Keratinocyte (primary cell): ENCODE results near the gene CLN6. TPM values are rescaled to one million over a fixed set of nuclear protein-coding genes. Genes with fewer than 3 reads are reported as not detected.

ENCODE experiments used
- DNase-seq: peaks from one replicate; pipeline ENCODE4 v3.0.0-alpha.2; 2011; ENCODE audit warnings: low read depth, missing footprints, low spot score
- FAIRE-seq: peaks from 2 replicates; lab custom pipeline; 2011; peaks lifted over from hg19 to GRCh38; lab: Jason Lieb, UNC
- H2AFZ ChIP-seq: 2 replicates; pipeline ENCODE4 v1.6.0; 2012; ENCODE audit warnings: low read length, control low read depth, inconsistent platforms; ENCODE audit not compliant: control insufficient read depth
- H3K27ac ChIP-seq: 2 replicates; pipeline ENCODE4 v1.5.1; 2011; ENCODE audit warnings: low read length; ENCODE audit not compliant: control insufficient read depth, insufficient read depth
- H3K27me3 ChIP-seq: 3 replicates; pipeline ENCODE4 v1.6.0; 2011; ENCODE audit warnings: low read length; ENCODE audit not compliant: control insufficient read depth, insufficient read depth; ENCODE audit errors: extremely low read depth
- H3K36me3 ChIP-seq, 2 experiments: 2 replicates in 1 of 2; 3 replicates in 1 of 2; pipeline ENCODE4 v1.5.1; 2011; ENCODE audit warnings: low read length in 2 of 2, mild to moderate bottlenecking in 1 of 2; ENCODE audit not compliant: control insufficient read depth in 2 of 2, insufficient read depth in 2 of 2; ENCODE audit errors: extremely low read depth in 1 of 2
- H3K4me1 ChIP-seq: 3 replicates; pipeline ENCODE4 v1.5.1; 2011; ENCODE audit warnings: low read length; ENCODE audit not compliant: control insufficient read depth, insufficient read depth; ENCODE audit errors: extremely low read depth
- H3K4me2 ChIP-seq: 3 replicates; pipeline ENCODE4 v1.6.0; 2011; ENCODE audit warnings: low read depth, low read length; ENCODE audit not compliant: control insufficient read depth, insufficient read depth; ENCODE audit errors: extremely low read depth
- H3K4me3 ChIP-seq, 3 experiments: fragments of 200-600 bp in 1 of 3; sonication (generic) in 1 of 3; 2 replicates in 2 of 3; 3 replicates in 1 of 3; pipeline ENCODE4 v1.5.1; 2011 to 2016; ENCODE audit warnings: low read length in 3 of 3, mild to moderate bottlenecking in 3 of 3, control low read depth in 2 of 3, inconsistent platforms in 1 of 3, low read depth in 1 of 3, mixed read lengths in 1 of 3, mixed run types in 1 of 3, moderate library complexity in 1 of 3; ENCODE audit not compliant: control insufficient read depth in 2 of 3, insufficient read depth in 2 of 3; ENCODE audit errors: extremely low read depth in 1 of 3
- H3K79me2 ChIP-seq: 2 replicates; pipeline ENCODE4 v1.6.0; 2012; ENCODE audit warnings: low read length; ENCODE audit not compliant: control insufficient read depth, insufficient read depth
- H3K9ac ChIP-seq: 3 replicates; pipeline ENCODE4 v1.6.0; 2011; ENCODE audit warnings: low read length; ENCODE audit not compliant: control insufficient read depth, insufficient read depth; ENCODE audit errors: extremely low read depth
- H3K9me1 ChIP-seq: 3 replicates; pipeline ENCODE4 v1.6.0; 2011; ENCODE audit warnings: low read length; ENCODE audit not compliant: control insufficient read depth, insufficient read depth; ENCODE audit errors: extremely low read depth
- H3K9me3 ChIP-seq: 2 replicates; pipeline ENCODE4 v1.5.1; 2012; ENCODE audit warnings: low read depth, low read length; ENCODE audit not compliant: control insufficient read depth
- H4K20me1 ChIP-seq: 3 replicates; pipeline ENCODE4 v1.6.0; 2011; ENCODE audit warnings: low read length; ENCODE audit not compliant: control insufficient read depth, insufficient read depth; ENCODE audit errors: extremely low read depth
- CTCF ChIP-seq, 3 experiments: IDR thresholded peaks in 1 of 3; conservative IDR thresholded peaks in 1 of 3; optimal IDR thresholded peaks in 1 of 3; 2 replicates in 2 of 3; 3 replicates in 1 of 3; pipeline versions ENCODE3 to v1.5.1; 2011; ENCODE audit warnings: low read length in 3 of 3, mild to moderate bottlenecking in 3 of 3, moderate library complexity in 2 of 3, control low read depth in 1 of 3, inconsistent platforms in 1 of 3; ENCODE audit not compliant: insufficient read depth in 2 of 3; ENCODE audit errors: extremely low read depth in 1 of 3
- EZH2 ChIP-seq: IDR thresholded peaks from one replicate; pipeline ENCODE4 v1.6.1; 2012; ENCODE audit warnings: inconsistent platforms, mild to moderate bottlenecking, low read length, moderate library complexity
- dilution Hi-C: fragments of 300-500 bp; cut with MboI; formaldehyde crosslinking; loops from one replicate; pipeline ENCODE4 v1.7.0; 2020; ENCODE audit warnings: low sequenced_read_pairs; ENCODE audit not compliant: extremely low pct_ligation_motif_present
- polyA plus RNA-seq, 5 experiments: library from polyadenylated mRNA; depleted of rRNA in 3 of 5; stranded (reverse) in 3 of 5; stranded (forward) in 1 of 5; unstranded in 1 of 5; fragments of >200 nt; gene quantifications; 1 replicate in 1 of 5; 2 replicates in 3 of 5; 3 replicates in 1 of 5; pipeline versions ENCODE4 v1.2.1 to v1.2.3, GENCODE V29; 2011 to 2012; ENCODE audit warnings: missing spikeins in 2 of 5, low read depth in 1 of 5, low replicate concordance in 1 of 5

CLN6 gene
- polyA plus RNA-seq, 1 donor (not counting 4 experiments of a cell fraction or from before 2014, with no cell fraction given) = 26.7 TPM

- no peak overlapping the region for H3K4me3 ChIP-seq
- no peaks in the 10 kb centered on the region for H4K20me1 ChIP-seq
- no peaks in the 10 kb centered on the region for H3K27me3 ChIP-seq
- H3K27ac ChIP-seq = no peak overlapping the region
- DNase-seq (no peak), FAIRE-seq (no peak)
- no peaks in the 10 kb centered on the region for H3K4me1 ChIP-seq
- no peak overlapping the region for H3K4me2 ChIP-seq
- H3K9me1 ChIP-seq = no peaks in the 10 kb centered on the region
- dilution Hi-C loops = no loop called here
- H3K79me2 ChIP-seq = no peaks in the 10 kb centered on the region
- TF ChIP-seq EZH2 (no peak), CTCF (optimal IDR thresholded peaks at IDR 0.05 in 1 of 3, IDR thresholded peaks at IDR 0.05 in 1 of 3, conservative IDR thresholded peaks at IDR 0.05 in 1 of 3; ENCODE audit: extremely low read depth in 1 of 3, insufficient read depth in 2 of 3, low read length in 3 of 3) (no peak)
- H3K9me3 ChIP-seq = no peaks in the 10 kb centered on the region
- no peak overlapping the region for H2AFZ ChIP-seq
- H3K9ac ChIP-seq = no peak overlapping the region
- H3K36me3 ChIP-seq = peaks cover 10 to 24% of the 10 kb centered on the region in 2 experiments
Observed at GRCh38 chr15:68195336-68196112, 34.0 kb downstream of the CLN6 start.

- H2AFZ ChIP-seq = no peak overlapping the region
- no peak for TF ChIP-seq EZH2
- no peak for TF ChIP-seq CTCF (optimal IDR thresholded peaks at IDR 0.05 in 1 of 3, IDR thresholded peaks at IDR 0.05 in 1 of 3, conservative IDR thresholded peaks at IDR 0.05 in 1 of 3; ENCODE audit: extremely low read depth in 1 of 3, insufficient read depth in 2 of 3, low read length in 3 of 3)
- FAIRE-seq (no peak), DNase-seq (no peak)
- H3K4me2 ChIP-seq = no peak overlapping the region
- no peaks in the 10 kb centered on the region for H4K20me1 ChIP-seq
- H3K27ac ChIP-seq = no peak overlapping the region
- dilution Hi-C loops = no loop called here
- peaks cover 9 to 24% of the 10 kb centered on the region in 2 experiments for H3K36me3 ChIP-seq
- no peaks in the 10 kb centered on the region for H3K4me1 ChIP-seq
- no peak overlapping the region for H3K4me3 ChIP-seq
- H3K27me3 ChIP-seq = no peaks in the 10 kb centered on the region
- H3K9ac ChIP-seq = no peak overlapping the region
- H3K79me2 ChIP-seq = no peaks in the 10 kb centered on the region
- no peaks in the 10 kb centered on the region for H3K9me3 ChIP-seq
- H3K9me1 ChIP-seq = no peaks in the 10 kb centered on the region
Observed at GRCh38 chr15:68192804-68193486, 36.6 kb downstream of the CLN6 start.
